NB4 (cell line): ENCODE data around the gene EGLN2.
"Not testable (repeated sequence)": the region's sequence is repeated elsewhere in the genome, so short reads cannot be mapped to it uniquely, and the experiment has no call there.

Experiments used
- DNase-seq: peaks from one replicate; pipeline ENCODE4 v3.0.0; 2010; ENCODE audit warnings: low read depth
- H3K4me3 ChIP-seq: one replicate; pipeline ENCODE4 v1.5.1; 2011; ENCODE audit warnings: mild to moderate bottlenecking, low read depth, low read length, moderate library complexity
- MAX ChIP-seq: IDR thresholded peaks from 2 replicates; pipeline ENCODE4 v1.6.1; 2011; ENCODE audit warnings: low read depth, low read length
- MYC ChIP-seq: IDR thresholded peaks from 2 replicates; pipeline ENCODE4 v1.6.1; 2011; ENCODE audit warnings: low read depth, low read length
- POLR2A ChIP-seq: IDR thresholded peaks from 2 replicates; pipeline ENCODE4 v1.6.1; 2011; ENCODE audit warnings: mild to moderate bottlenecking; ENCODE audit not compliant: insufficient read length; ENCODE audit errors: extremely low read depth
- TF ChIP-seq, protein P1 (sequence below): IDR thresholded peaks from one replicate; pipeline ENCODE4 v1.5.1; 2012; ENCODE audit warnings: low read depth, low read length

The EGLN2 gene

GRCh38 chr19:40777937-40778705 lies 20.9 kb upstream of the EGLN2 start, which contains the start of gene RAB4B:
RAB4B (plus strand) TSS chr19:40778247; CDS start chr19:40778376, 129 bp downstream.
- peak within 1 kb of the TSS; percentile 67 for H3K4me3 ChIP-seq
- DNase-seq = peak; percentile 98
- no peak for TF ChIP-seq MAX
- peak; percentile 47 for TF ChIP-seq POLR2A
- no peak for TF ChIP-seq MYC
- TF ChIP-seq, protein P1, sequence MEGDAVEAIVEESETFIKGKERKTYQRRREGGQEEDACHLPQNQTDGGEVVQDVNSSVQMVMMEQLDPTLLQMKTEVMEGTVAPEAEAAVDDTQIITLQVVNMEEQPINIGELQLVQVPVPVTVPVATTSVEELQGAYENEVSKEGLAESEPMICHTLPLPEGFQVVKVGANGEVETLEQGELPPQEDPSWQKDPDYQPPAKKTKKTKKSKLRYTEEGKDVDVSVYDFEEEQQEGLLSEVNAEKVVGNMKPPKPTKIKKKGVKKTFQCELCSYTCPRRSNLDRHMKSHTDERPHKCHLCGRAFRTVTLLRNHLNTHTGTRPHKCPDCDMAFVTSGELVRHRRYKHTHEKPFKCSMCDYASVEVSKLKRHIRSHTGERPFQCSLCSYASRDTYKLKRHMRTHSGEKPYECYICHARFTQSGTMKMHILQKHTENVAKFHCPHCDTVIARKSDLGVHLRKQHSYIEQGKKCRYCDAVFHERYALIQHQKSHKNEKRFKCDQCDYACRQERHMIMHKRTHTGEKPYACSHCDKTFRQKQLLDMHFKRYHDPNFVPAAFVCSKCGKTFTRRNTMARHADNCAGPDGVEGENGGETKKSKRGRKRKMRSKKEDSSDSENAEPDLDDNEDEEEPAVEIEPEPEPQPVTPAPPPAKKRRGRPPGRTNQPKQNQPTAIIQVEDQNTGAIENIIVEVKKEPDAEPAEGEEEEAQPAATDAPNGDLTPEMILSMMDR = no peak

- H3K4me3 ChIP-seq = peak overlapping the region; percentile 67
- peak; percentile 37 for DNase-seq
- TF ChIP-seq POLR2A = no peak
- no peak for TF ChIP-seq MYC
- no peak for TF ChIP-seq MAX
- TF ChIP-seq, protein P1 = no peak
Observed at GRCh38 chr19:40778706-40779284, 20.2 kb upstream of the EGLN2 start.

GRCh38 chr19:40780582-40780981 lies 18.4 kb upstream of the EGLN2 start:
- no peak overlapping the region for H3K4me3 ChIP-seq
- DNase-seq = no peak
- TF ChIP-seq POLR2A (no peak), MAX (no peak), MYC (no peak)
- TF ChIP-seq, protein P1 = no peak

GRCh38 chr19:40781140-40781539 lies 17.9 kb upstream of the EGLN2 start:
- DNase-seq = no peak
- no peak overlapping the region for H3K4me3 ChIP-seq
- TF ChIP-seq MAX (no peak), MYC (no peak), POLR2A (no peak)
- TF ChIP-seq, protein P1 = no peak

GRCh38 chr19:40783711-40784110 lies 15.3 kb upstream of the EGLN2 start:
- H3K4me3 ChIP-seq = no peak overlapping the region
- TF ChIP-seq, protein P1 = no peak
- TF ChIP-seq MYC = no peak
- TF ChIP-seq MAX = no peak
- TF ChIP-seq POLR2A = no peak
- DNase-seq = no peak

GRCh38 chr19:40784146-40784545 lies 14.8 kb upstream of the EGLN2 start:
- H3K4me3 ChIP-seq, DNase-seq: not testable (repeated sequence)
